Urinary bladder (tissue), 4 donors: Measurements from ENCODE around the gene F10. TPM values are rescaled to one million over a fixed set of nuclear protein-coding genes. Genes with fewer than 3 reads are reported as not detected.
A peak's percentile ranks its signal among the peaks of the same experiment; 100 is the strongest.
"Not testable (repeated sequence)": the region's sequence is repeated elsewhere in the genome, so short reads cannot be mapped to it uniquely, and the experiment has no call there.

ENCODE experiments used
- DNase-seq: peaks from one replicate; pipeline ENCODE4 v3.0.0-alpha.2; 2015; ENCODE audit errors: extremely low spot score
- H3K27ac ChIP-seq: one replicate; pipeline ENCODE4 v1.5.1; 2013; ENCODE audit warnings: low read depth, mild to moderate bottlenecking, moderate library complexity
- H3K36me3 ChIP-seq: one replicate; pipeline ENCODE4 v1.6.1; 2013; ENCODE audit warnings: mild to moderate bottlenecking, moderate library complexity; ENCODE audit not compliant: insufficient read depth
- H3K4me1 ChIP-seq: one replicate; pipeline ENCODE4 v1.6.1; 2013; ENCODE audit warnings: mild to moderate bottlenecking, moderate library complexity; ENCODE audit not compliant: insufficient read depth
- H3K4me3 ChIP-seq: one replicate; pipeline ENCODE4 v1.5.1; 2013; ENCODE audit warnings: low read depth, low read length
- WGBS: extraction: QIAGEN DNeasy Blood & Tissue Kit; methylation state at CpG from one replicate; pipeline ENCODE4 v1.1.7; 2013; 5-methylcytosine and 5-hydroxymethylcytosine counted together
- polyA plus RNA-seq: library from polyadenylated mRNA; stranded (reverse); fragments of 200-250 nt; gene quantifications from one replicate; pipeline ENCODE4 v1.2.3, GENCODE V29; 2013
- total RNA-seq: library from RNA; depleted of rRNA; stranded (reverse); fragments of >200 nt; gene quantifications from one replicate; pipeline ENCODE4 v1.2.3, GENCODE V29; 2014
- donor health status: healthy with polysubstance abuse.
- donor health status: healthy.

F10 gene
- total RNA-seq (27.6 TPM), polyA plus RNA-seq (26.7 TPM)

GRCh38 chr13:113122550-113123225, at the start of gene F10:
Gene F10 (plus strand): TSS chr13:113122799. CDS start chr13:113122856, 57 bp downstream.
- Histone ChIP-seq H3K36me3 (no peaks in the 10 kb centered on the region), H3K4me3 (no peak within 1 kb of the TSS), H3K27ac (no peak within 1 kb of the TSS), H3K4me1 (no peaks in the 10 kb centered on the region)
- WGBS: 16% methylated on average over 23 of the region's 23 CpGs
- DNase-seq: peak; percentile 46

DNA sequence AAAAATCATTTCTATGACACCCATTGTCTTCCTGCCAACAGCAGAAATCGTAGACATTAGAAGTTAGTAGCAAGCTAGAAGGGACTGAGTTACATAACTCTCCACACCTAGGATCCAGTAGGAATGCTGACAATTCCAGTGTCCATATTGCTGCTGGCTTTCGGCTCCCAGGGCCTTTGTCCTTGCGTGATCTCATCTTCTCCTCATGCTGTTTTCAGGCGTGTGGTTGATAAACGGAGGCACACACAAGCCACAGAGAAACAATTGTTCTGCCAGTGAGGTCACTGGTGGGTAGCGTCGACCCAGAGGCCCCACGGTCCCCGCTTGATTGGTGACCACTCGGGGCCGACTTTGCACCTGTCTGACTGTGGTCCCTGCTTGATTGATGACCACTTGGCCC, 48.7 kb upstream of the F10 start:
- Histone ChIP-seq H3K4me1 (no peaks in the 10 kb centered on the region), H3K27ac (no peak overlapping the region), H3K4me3 (no peak overlapping the region), H3K36me3 (no peaks in the 10 kb centered on the region)
- no peak for DNase-seq
- 92% methylated on average over 11 of the region's 11 CpGs for WGBS

- no peak overlapping the region for H3K27ac ChIP-seq
- WGBS: 87% methylated on average over 18 of the region's 18 CpGs
- no peak overlapping the region for H3K4me3 ChIP-seq
- DNase-seq: no peak
- H3K36me3 ChIP-seq: no peaks in the 10 kb centered on the region
- no peaks in the 10 kb centered on the region for H3K4me1 ChIP-seq
Observed at GRCh38 chr13:113074401-113074800, 48.2 kb upstream of the F10 start.

DNA sequence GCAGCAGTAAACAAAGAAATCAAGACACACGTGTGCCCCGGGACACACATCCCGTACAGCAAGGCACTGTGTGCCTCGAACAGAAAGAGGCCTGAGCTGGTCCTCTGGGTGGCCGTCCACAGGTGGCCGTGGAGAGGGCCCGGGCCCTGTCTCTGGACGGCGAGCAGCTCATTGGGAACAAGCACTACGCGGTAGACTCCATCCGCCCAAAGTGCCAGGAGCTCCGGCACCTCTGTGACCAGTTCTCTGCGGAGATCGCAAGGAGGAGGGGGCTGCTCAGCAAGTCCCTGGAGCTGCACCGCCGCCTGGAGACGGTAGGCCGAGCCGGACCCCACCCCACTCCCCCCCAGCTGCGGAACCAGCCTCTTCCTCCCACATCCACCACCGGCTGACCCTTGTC, 47.7 kb upstream of the F10 start:
- Histone ChIP-seq H3K4me1 (no peaks in the 10 kb centered on the region), H3K36me3 (no peaks in the 10 kb centered on the region), H3K27ac (no peak overlapping the region), H3K4me3 (no peak overlapping the region)
- DNase-seq: no peak
- WGBS: 92% methylated on average over 22 of the region's 22 CpGs

GRCh38 chr13:113075711-113076110, 46.9 kb upstream of the F10 start:
- H3K36me3 ChIP-seq: no peaks in the 10 kb centered on the region
- H3K27ac ChIP-seq: no peak overlapping the region
- WGBS: 96% methylated on average over 17 of the region's 17 CpGs
- H3K4me1 ChIP-seq: no peaks in the 10 kb centered on the region
- no peak overlapping the region for H3K4me3 ChIP-seq
- no peak for DNase-seq

- H3K36me3 ChIP-seq: no peaks in the 10 kb centered on the region
- DNase-seq: no peak
- no peak overlapping the region for H3K4me3 ChIP-seq
- WGBS: 92% methylated on average over 39 of the region's 39 CpGs
- H3K4me1 ChIP-seq: no peaks in the 10 kb centered on the region
- H3K27ac ChIP-seq: no peak overlapping the region
Observed at GRCh38 chr13:113076681-113077401, 45.8 kb upstream of the F10 start.

GRCh38 chr13:113077566-113077952, 45.0 kb upstream of the F10 start:
- H3K4me1 ChIP-seq: no peaks in the 10 kb centered on the region
- 89% methylated on average over 20 of the region's 20 CpGs for WGBS
- no peaks in the 10 kb centered on the region for H3K36me3 ChIP-seq
- H3K27ac ChIP-seq: no peak overlapping the region
- DNase-seq: no peak
- H3K4me3 ChIP-seq: no peak overlapping the region

DNA sequence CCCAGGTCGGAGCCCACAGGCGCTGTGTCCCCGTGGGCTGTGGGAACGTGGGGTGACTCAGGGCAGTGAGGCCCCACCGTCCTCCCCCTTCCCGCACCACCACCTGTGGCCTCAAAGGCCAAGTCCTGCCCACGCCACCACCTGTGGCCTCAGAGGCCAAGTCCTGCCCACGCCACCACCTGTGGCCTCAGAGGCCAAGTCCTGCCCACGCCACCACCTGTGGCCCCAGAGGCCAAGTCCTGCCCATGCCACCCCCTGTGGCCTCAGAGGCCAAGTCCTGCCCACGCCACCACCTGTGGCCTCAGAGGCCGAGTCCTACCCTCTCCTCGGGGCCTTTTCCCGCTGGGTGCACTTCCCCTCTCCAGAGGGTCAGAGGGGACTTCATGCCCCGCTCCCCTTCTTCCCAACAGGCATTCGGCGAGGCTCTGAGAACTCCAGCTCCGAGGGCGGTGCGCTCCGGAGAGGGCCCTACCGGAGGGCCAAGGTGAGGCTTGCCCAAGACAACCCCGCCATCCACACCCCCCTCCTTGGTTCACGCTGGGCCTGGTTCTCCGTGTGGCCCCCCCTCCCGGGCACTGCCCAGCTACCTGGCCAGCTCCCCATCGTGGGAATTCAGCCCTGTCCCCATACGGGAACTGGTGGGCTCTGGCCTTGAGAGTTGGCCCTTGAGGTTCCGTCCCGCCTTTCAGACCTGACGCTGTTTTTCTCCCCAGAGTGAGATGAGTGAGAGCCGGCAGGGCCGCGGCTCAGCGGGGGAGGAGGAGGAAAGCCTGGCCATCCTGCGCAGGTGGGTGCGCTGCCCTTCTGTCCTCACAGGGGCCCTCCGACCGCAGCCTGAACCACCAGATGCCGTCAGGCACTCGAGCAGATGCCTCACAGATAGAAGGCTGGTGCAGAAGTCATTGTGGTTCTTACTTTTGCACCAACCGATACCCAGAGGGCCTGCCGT, 44.4 kb upstream of the F10 start:
- DNase-seq: no peak
- Histone ChIP-seq H3K4me1 (no peaks in the 10 kb centered on the region), H3K27ac (no peak overlapping the region), H3K36me3 (no peaks in the 10 kb centered on the region), H3K4me3 (no peak overlapping the region)
- WGBS: 94% methylated on average over 42 of the region's 42 CpGs

DNA sequence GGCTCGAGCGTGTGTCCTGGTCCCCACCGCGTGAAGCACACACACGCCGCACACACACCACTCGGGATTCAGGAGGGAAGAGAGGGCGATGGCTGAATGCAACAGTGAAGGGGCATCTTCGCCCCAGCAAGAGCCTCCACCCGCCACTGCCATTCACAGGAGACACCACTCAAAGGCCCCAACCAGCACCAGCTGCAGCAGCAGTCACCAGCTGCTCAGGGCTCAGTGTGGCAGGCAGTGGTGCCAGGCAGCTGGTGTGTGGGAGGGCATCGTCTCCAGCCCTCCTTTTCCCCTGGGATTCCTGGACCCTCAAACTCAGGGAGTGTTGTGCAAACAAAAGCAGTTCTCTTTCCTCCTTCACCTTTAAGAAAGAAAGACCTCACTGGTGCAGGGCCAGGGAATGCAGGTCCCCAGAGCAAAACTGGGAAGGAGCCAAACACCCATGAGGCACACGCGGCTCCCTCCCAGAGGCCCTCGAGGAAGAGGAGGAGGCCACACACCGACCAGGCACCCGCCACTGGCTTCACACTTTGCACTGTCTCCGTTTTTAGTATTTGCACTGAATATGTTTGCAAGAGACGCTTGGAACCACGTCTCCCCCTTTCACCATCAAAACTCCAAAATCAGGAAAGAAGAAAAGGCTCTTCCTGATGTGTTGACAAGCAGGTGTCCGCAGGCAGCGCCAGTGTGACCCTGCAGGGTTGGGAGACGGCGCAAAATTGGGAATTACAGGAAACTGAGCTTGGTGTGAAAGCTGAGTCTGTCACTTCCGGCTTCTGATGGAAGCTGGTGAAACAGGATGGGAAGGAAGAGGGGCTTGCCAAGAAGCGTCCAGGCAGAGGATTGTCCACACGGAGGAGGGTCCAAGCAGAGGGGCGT, 43.5 kb upstream of the F10 start:
- Histone ChIP-seq H3K4me1 (no peaks in the 10 kb centered on the region), H3K4me3 (no peak overlapping the region), H3K36me3 (no peaks in the 10 kb centered on the region), H3K27ac (no peak overlapping the region)
- DNase-seq: no peak
- WGBS: 74% methylated on average over 27 of the region's 27 CpGs

- H3K27ac ChIP-seq, H3K4me3 ChIP-seq, H3K36me3 ChIP-seq, DNase-seq, H3K4me1 ChIP-seq: not testable (repeated sequence)
- WGBS: 70% methylated on average over 9 of the region's 9 CpGs
Observed at GRCh38 chr13:113079781-113080080, 42.9 kb upstream of the F10 start.

DNA sequence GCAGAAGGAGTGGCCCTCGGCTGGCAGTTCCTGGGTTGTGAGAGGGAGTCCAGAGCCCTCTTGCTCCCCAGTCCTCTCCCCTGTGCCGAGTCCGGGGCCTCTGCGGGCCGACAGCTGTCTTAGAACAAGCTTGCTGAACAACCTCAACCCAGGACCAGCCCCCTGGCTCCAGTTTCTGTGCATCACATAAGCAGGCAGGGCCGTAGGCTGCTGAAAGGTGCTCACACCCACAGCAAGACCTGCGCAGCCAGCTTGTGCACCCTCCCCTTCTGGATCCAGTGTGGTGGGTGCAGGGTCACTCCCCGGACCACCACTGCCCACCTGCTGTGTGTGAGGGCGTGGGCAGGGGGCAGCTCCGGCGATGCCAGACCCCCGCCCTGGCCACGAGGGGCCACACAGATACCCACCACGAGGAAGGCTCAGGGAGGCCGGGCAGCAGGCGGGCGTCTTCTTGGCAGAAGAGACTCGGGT, 42.2 kb upstream of the F10 start:
- 81% methylated on average over 18 of the region's 18 CpGs for whole genome bisulfite sequencing
- H3K4me3 ChIP-seq: no peak overlapping the region
- H3K4me1 ChIP-seq: no peaks in the 10 kb centered on the region
- H3K27ac ChIP-seq: no peak overlapping the region
- no peaks in the 10 kb centered on the region for H3K36me3 ChIP-seq
- no peak for DNase-seq

DNA sequence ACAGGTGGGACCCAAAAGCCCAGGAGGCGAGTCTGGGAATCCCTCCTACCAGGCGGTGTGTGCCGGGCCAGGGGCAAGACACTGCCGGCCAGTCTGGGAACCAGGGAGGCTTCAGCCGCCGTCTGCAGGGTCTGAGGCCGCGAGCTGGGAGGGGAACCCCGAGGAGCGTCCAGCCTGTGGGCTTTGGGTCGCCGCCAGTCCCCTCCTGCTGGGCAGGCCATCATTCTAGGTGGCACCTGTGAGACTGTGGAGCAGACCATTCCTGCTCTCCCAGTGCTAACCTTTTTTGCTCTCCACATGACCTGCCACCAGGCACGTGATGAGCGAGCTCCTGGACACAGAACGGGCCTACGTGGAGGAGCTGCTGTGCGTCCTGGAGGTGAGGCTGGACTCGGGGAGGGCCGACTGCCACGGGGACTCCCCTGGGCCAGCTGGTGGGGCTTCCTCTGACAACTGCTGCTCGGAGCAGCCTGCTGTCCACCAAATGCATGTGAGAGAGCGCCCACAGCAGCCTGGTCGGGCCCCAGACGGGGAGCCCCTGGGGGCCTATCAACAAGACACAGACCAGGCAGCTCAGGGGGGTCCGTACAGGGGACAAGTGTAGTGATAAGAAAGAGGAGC, 41.6 kb upstream of the F10 start:
- 77% methylated on average over 25 of the region's 25 CpGs for WGBS
- DNase-seq: no peak
- H3K27ac ChIP-seq: no peak overlapping the region
- H3K4me3 ChIP-seq: no peak overlapping the region
- H3K4me1 ChIP-seq: no peaks in the 10 kb centered on the region
- no peaks in the 10 kb centered on the region for H3K36me3 ChIP-seq
